ENCODE results near the gene DUSP19. TPM values are rescaled to one million over a fixed set of nuclear protein-coding genes. Genes with fewer than 3 reads are reported as not detected.
A peak's percentile ranks its signal among the peaks of the same experiment; 100 is the strongest.
"Not testable (repeated sequence)": the region's sequence is repeated elsewhere in the genome, so short reads cannot be mapped to it uniquely, and the experiment has no call there.

DUSP19 gene
- total RNA-seq, 1 donor from 2014 or later: 0.17 TPM

GRCh38 chr2:183035954-183036669 lies 42.4 kb upstream of the DUSP19 start:
- peak overlapping the region; percentile 84 for H3K4me3 ChIP-seq (ENCODE audit: low read depth, low read length)
- TF ChIP-seq CTCF (conservative IDR thresholded peaks at IDR 0.05; ENCODE audit: low read depth, low read length): no peak
- DNase-seq (ENCODE audit: low read depth): no peak

- peak overlapping the region; percentile 84 for H3K4me3 ChIP-seq (ENCODE audit: low read depth, low read length)
- TF ChIP-seq CTCF (conservative IDR thresholded peaks at IDR 0.05; ENCODE audit: low read depth, low read length): no peak
- DNase-seq (ENCODE audit: low read depth): no peak
Observed at GRCh38 chr2:183037074-183037552, 41.4 kb upstream of the DUSP19 start.

- H3K4me3 ChIP-seq (ENCODE audit: low read depth, low read length): peak overlapping the region; percentile 84
- DNase-seq (ENCODE audit: low read depth): no peak
- no peak for TF ChIP-seq CTCF (conservative IDR thresholded peaks at IDR 0.05; ENCODE audit: low read depth, low read length)
Observed at GRCh38 chr2:183037553-183038340, 40.8 kb upstream of the DUSP19 start.

GRCh38 chr2:183038341-183039300 lies 39.9 kb upstream of the DUSP19 start, which contains the start of gene NCKAP1:
TSS of gene NCKAP1 (minus strand) at chr2:183038457. CDS start at chr2:183038099, 358 bp downstream.
- DNase-seq (ENCODE audit: low read depth): no peak
- peak; percentile 54 for TF ChIP-seq CTCF (conservative IDR thresholded peaks at IDR 0.05; ENCODE audit: low read depth, low read length)
- peak within 1 kb of the TSS; percentile 84 for H3K4me3 ChIP-seq (ENCODE audit: low read depth, low read length)

GRCh38 chr2:183040604-183041003 lies 37.9 kb upstream of the DUSP19 start:
- no peak overlapping the region for H3K4me3 ChIP-seq (ENCODE audit: low read depth, low read length)
- TF ChIP-seq CTCF (conservative IDR thresholded peaks at IDR 0.05; ENCODE audit: low read depth, low read length): no peak
- no peak for DNase-seq (ENCODE audit: low read depth)

GRCh38 chr2:183043580-183043979 lies 35.0 kb upstream of the DUSP19 start:
- H3K4me3 ChIP-seq (ENCODE audit: low read depth, low read length); DNase-seq (ENCODE audit: low read depth): not testable (repeated sequence)

- H3K4me3 ChIP-seq (ENCODE audit: low read depth, low read length); DNase-seq (ENCODE audit: low read depth): not testable (repeated sequence)
Observed at GRCh38 chr2:183047486-183048125, 30.9 kb upstream of the DUSP19 start.

Data from epithelial cell of proximal tubule (primary cell).